GM18505 (cell line): ENCODE data around the gene CA12.

Source experiments
- ATAC-seq: cut with Tn5 transposase; IDR thresholded peaks from one replicate; pipeline ENCODE4 v1.9.1; 2021; ENCODE audit not compliant: unreplicated experiment
- POLR2A ChIP-seq: IDR thresholded peaks from 4 replicates; pipeline ENCODE4 v1.6.1; 2011; ENCODE audit warnings: borderline replicate concordance; ENCODE audit not compliant: insufficient read depth, insufficient read length; ENCODE audit errors: extremely low read depth

Gene CA12

GRCh38 chr15:63407612-63408011, 26.0 kb upstream of the CA12 start:
- ATAC-seq = no peak
- TF ChIP-seq POLR2A = no peak

DNA sequence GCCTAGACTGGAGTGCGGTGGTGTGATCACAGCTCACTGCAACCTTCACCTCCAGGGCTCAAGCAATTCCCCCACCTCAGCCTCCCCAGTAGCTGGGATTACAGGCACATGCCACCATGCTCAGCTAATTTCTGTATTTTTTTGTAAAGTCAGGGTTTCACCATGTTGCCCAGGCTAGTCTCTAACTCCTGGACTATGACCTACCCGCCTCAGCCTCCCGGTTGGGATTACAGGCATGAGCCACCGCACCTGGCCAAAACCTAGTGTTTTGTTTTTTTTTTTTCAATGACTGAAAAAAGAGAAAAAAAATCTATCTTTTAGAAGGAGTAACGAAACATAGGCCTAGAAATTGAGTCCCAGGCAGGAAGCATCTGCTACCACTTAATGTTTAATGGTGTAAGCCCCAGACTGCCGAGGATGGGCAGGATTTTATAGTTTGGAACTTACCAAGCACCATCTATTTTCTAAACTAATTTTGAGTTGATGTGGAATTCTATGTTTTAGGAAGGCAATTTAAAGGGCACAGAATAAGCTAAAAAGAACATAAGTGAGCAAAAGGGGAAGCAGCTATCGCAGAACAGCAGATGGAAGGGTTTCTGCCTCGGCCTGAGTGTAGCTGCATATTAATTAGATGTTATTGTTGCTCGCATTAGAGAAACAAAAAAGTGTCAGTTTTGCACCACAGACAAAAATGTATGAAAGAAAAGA, 24.2 kb upstream of the CA12 start:
- TF ChIP-seq POLR2A = no peak
- ATAC-seq = no peak

- TF ChIP-seq POLR2A = no peak
- no peak for ATAC-seq
Observed at GRCh38 chr15:63405159-63405558, 23.5 kb upstream of the CA12 start.

DNA sequence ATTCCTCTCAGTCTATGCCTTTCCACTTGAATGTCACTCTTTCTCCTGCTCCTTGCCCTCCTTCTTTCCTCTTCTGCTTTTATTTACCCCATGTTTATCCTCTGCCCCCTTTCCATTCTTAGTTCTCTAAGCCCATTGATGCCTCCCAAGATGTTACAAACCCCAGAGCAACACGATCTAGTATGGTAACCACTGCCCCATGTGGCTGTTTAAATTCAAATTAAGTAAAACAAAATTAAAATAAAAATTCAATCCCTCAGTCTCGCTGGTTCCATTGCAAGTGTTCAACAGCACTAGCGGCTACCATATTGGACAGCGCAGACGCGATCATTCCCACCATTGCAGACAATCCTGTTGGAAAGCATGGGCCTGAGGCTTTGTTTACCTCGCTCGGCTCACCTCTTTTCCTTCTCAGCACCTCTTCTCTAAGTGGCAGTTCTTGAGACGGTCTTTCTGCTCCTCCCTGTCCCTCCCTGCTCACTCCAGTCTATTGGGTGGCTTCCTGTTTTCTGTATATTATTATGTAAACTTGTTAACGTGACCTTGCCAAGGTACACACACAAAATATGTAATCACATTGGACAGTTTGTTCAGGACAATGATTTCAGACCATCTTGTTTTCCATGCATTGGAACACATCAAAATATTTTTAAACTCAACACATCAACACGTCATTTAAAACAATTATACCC, 21.8 kb upstream of the CA12 start:
- no peak for ATAC-seq
- no peak for TF ChIP-seq POLR2A

DNA sequence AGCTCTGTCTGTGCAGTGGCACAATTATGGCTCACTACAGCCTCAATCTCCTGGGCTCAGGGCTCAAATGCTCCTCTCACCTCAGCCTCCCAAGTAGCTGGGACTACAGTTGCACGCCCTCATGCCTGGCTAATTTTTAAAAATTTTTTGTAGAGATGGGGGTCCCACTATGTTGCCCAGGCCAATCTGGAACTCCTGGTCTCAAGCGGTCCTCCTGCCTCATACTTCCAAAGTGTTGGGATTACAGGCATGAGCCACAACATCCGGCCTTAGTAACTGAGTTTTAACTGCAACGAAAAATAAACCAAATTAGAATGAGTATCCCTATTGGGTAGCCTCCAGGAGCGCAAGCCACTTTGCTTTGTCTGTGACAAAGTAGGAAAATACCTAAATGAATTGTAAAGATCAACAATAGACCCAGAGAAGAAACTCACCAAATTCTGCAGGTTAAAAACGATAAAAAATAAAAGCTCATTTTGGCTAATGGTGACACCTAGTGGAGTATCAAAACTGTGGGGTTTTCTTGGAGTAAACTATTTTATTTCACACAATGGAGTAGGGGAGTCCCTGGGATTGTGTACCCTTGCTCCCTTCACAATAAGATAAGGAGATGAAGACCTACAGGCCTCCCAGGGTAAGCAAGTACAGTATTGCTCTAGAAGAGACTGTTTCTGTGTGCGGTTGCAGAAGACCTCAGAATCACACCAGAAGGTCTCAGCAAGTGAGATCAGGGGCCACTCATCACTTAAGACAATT, 21.0 kb upstream of the CA12 start:
- TF ChIP-seq POLR2A = no peak
- no peak for ATAC-seq

DNA sequence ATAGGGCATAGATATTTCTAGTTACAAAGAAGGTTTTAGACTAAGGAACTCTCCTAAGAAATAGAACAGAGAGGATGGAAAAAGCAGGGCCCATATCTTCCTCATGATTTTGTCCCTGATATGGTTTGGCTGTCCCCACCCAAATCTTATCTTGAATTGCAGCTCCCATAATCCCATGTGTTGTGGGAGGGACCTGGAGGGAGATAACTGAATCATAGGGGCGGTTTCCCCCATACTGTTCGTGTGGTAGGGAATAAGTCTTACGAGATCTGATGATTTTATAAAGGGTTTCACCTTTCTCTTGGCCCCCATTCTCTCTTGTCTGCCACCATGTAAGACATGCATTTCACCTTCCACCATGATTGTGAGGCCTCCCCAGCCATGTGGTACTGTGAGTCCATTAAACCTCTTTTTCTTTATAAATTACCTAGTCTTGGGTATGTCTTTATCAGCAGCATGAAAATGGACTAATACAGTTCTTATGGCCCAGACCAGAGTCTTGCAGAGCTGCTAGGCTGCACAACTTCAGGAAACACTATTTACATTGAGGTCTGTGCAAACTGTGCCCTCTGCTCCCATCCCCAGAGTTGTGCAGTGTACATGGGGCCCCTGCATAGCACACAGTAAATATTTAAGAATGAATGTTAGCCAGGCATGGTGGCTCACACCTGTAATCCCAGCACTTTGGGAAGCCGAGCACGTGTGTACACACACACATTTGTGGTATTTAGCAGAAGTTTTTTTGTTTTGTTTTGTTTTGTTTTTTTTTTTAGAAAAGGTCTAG, 20.3 kb upstream of the CA12 start:
- no peak for TF ChIP-seq POLR2A
- no peak for ATAC-seq

DNA sequence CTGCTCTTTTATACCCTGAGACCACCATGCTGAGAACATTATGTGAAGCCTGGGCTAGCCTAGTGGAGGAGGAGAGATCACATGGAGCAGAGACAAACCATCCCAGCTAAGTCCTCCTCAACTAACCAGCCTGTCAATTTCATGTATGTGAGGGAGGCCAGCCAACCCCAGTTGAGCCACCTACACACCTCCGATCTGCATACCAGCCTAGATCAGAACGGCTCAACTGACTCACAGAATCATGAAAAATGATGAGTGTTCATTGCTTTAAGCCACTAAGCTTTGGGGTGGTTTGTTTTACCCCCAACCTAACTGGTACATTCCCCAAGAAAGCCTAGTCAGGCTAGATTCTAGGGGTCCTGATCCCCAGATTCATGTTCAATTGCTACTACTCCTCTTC, 19.4 kb upstream of the CA12 start:
- ATAC-seq = no peak
- no peak for TF ChIP-seq POLR2A

GRCh38 chr15:63398456-63398855, 16.8 kb upstream of the CA12 start:
- no peak for ATAC-seq
- TF ChIP-seq POLR2A = no peak

GRCh38 chr15:63396152-63396928, 14.7 kb upstream of the CA12 start:
- TF ChIP-seq POLR2A = no peak
- no peak for ATAC-seq

GRCh38 chr15:63395730-63396151, 14.1 kb upstream of the CA12 start:
- TF ChIP-seq POLR2A = no peak
- no peak for ATAC-seq

DNA sequence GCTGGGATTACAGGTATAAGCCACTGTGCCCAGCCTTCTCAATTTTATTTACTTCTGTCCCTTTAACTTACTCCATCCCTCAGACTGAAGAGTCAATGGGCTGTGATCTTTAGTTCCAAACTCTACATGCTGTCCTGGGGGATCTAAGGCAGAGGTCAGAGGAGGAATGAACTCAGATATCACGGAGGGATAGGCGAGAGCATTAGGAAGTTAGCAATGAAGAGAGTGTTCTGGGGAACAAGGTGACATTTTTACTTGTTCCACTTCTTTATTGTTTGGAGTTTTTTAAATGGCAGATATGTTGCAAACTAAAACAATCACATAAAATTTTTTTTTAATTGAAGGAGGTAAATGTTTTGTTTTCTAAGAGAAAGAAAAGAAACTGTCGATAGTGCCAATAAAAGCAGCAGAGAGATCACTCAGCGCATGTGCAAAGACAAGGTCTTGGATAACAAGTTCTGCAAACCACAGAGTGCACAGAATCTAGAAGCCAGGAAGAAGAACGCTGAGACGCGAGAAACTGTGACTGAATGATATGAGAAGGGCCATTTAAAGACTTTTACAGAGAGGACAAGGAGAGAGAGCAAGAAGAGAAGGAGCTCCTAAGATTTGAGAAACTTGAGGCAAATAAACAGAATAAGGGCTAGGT, 10.8 kb upstream of the CA12 start:
- ATAC-seq = no peak
- no peak for TF ChIP-seq POLR2A
